WTC11 (cell line): ENCODE measurements around the gene SYNC. TPM values are rescaled to one million over a fixed set of nuclear protein-coding genes. Genes with fewer than 3 reads are reported as not detected.

Experiments used
- ATAC-seq: fragments of 200-7000 bp; cut with Tn5 transposase; 2 replicates; pipeline ENCODE4 v1.10.0; 2021; ENCODE audit warnings: mild to moderate bottlenecking, moderate library complexity
- CTCF ChIA-PET: fragments of 300-600 bp; sonication (Branson Sonifier 250); formaldehyde crosslinking; loops from one replicate; lab custom pipeline; 2021; ENCODE audit warnings: antibody characterized with exemption; lab: Charles Lee
- POLR2A ChIA-PET: fragments of 350-600 bp; sonication (Branson Sonifier 250); formaldehyde crosslinking; loops from one replicate; lab custom pipeline; 2021; ENCODE audit warnings: antibody characterized with exemption; lab: Charles Lee
- DNase-seq: peaks from one replicate; pipeline ENCODE4 v3.0.0; 2021; ENCODE audit warnings: low spot score
- H3K27ac Mint-ChIP-seq: 2 replicates; pipeline ENCODE4 v1.8.0; 2021; ENCODE audit warnings: mixed read lengths
- H3K27me3 Mint-ChIP-seq: 2 replicates; pipeline ENCODE4 v1.8.0; 2021; ENCODE audit warnings: low read depth, mild to moderate bottlenecking, moderate library complexity, mixed read lengths
- H3K36me3 Mint-ChIP-seq: 2 replicates; pipeline ENCODE4 v1.8.0; 2021; ENCODE audit warnings: mixed read lengths
- H3K4me1 Mint-ChIP-seq: 2 replicates; pipeline ENCODE4 v1.8.0; 2022; ENCODE audit warnings: mixed read lengths
- H3K4me3 Mint-ChIP-seq: 2 replicates; pipeline ENCODE4 v1.8.0; 2021; ENCODE audit warnings: mild to moderate bottlenecking, moderate library complexity, mixed read lengths
- H3K9me3 Mint-ChIP-seq: 2 replicates; pipeline ENCODE4 v1.8.0; 2021; ENCODE audit warnings: mixed read lengths
- E2F5 ChIP-seq: sonication (generic); formaldehyde crosslinking; IDR thresholded peaks from 2 replicates; pipeline ENCODE4 v1.8.1; 2022; ENCODE audit warnings: mild to moderate bottlenecking, moderate library complexity, missing genetic modification reagents
- HMGXB4 ChIP-seq: sonication (generic); formaldehyde crosslinking; IDR thresholded peaks from 2 replicates; pipeline ENCODE4 v1.8.1; 2023; ENCODE audit warnings: mild to moderate bottlenecking, moderate library complexity, missing genetic modification reagents
- MYBL2 ChIP-seq: sonication (generic); formaldehyde crosslinking; IDR thresholded peaks from 2 replicates; pipeline ENCODE4 v1.8.1; 2023; ENCODE audit warnings: mild to moderate bottlenecking, moderate library complexity, missing genetic modification reagents
- NFATC4 ChIP-seq: fragments of 250-450 bp; sonication (Bioruptor Pico); IDR thresholded peaks from 2 replicates; pipeline ENCODE4 v1.9.0; 2021; ENCODE audit warnings: mild to moderate bottlenecking
- NFYB ChIP-seq: sonication (generic); formaldehyde crosslinking; conservative IDR thresholded peaks from 2 replicates; pipeline ENCODE4 v1.8.0; 2022; ENCODE audit warnings: low read depth, missing genetic modification reagents
- PREB ChIP-seq: sonication (generic); formaldehyde crosslinking; IDR thresholded peaks from 2 replicates; pipeline ENCODE4 v1.8.1; 2022; ENCODE audit warnings: mild to moderate bottlenecking, missing genetic modification reagents, moderate library complexity, borderline replicate concordance
- ZBTB21 ChIP-seq: sonication (generic); formaldehyde crosslinking; IDR thresholded peaks from 2 replicates; pipeline ENCODE4 v1.8.1; 2023; ENCODE audit warnings: mild to moderate bottlenecking, missing genetic modification reagents, borderline replicate concordance
- total RNA-seq: library from RNA; stranded (reverse); gene quantifications from 3 replicates; pipeline ENCODE4 v1.2.3, GENCODE V29; 2021
- TF ChIP-seq, protein P1 (sequence below): fragments of 200-600 bp; IDR thresholded peaks from 2 replicates; pipeline ENCODE4 v1.8.0; 2022; ENCODE audit warnings: antibody characterized with exemption
- TF ChIP-seq, protein P2 (sequence below): fragments of 250-450 bp; sonication (Bioruptor Pico); IDR thresholded peaks from 2 replicates; pipeline ENCODE4 v1.9.0; 2021; ENCODE audit warnings: mild to moderate bottlenecking, borderline replicate concordance
- TF ChIP-seq, protein P3 (sequence below): sonication (generic); formaldehyde crosslinking; conservative IDR thresholded peaks from 2 replicates; pipeline ENCODE4 v1.8.1; 2023; ENCODE audit warnings: mild to moderate bottlenecking, low read depth, missing genetic modification reagents, moderate library complexity
- TF ChIP-seq, protein P4 (sequence below): sonication (generic); formaldehyde crosslinking; IDR thresholded peaks from 2 replicates; pipeline ENCODE4 v1.8.0; 2022; ENCODE audit warnings: mild to moderate bottlenecking, missing genetic modification reagents
- TF ChIP-seq, protein P5 (sequence below): sonication (generic); formaldehyde crosslinking; IDR thresholded peaks from 2 replicates; pipeline ENCODE4 v1.8.1; 2023; ENCODE audit warnings: mild to moderate bottlenecking, missing genetic modification reagents

SYNC gene
- total RNA-seq, 1 experiment from 2014 or later, result 0.09 TPM

DNA sequence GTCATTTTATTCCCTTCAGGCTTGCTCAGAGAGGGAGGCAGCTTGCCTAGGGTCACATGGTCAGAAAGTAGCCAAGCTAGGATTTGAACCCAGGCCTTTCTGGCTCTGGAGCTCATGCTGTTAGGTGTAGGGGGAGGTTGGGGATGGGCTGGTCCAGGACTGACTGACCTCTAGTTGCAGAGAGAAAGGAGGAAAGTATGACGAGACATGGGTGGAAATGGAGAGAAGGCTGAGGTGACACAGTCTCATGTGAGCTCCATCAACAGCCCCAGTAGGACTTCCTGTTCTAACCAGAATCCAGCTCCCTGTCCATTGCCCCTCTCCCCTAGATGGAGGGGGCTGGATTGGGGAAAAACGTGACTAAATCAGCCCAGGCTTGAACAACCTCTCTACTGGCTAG is 15.5 kb upstream of the SYNC start:
- Mint-ChIP-seq H3K36me3 (no peaks in the 10 kb centered on the region), H3K4me3 (no peak overlapping the region), H3K9me3 (no peaks in the 10 kb centered on the region), H3K27ac (no peak overlapping the region), H3K4me1 (peaks cover 22% of the 10 kb centered on the region), H3K27me3 (peaks cover 4% of the 10 kb centered on the region)
- no peak for DNase-seq
- POLR2A ChIA-PET, result interaction anchor here (1.0 kb wide), 1 partner anchor 21 kb away, joined by 4 read pairs; no protein-coding TSS in a partner anchor
- no peak for TF ChIP-seq NFYB (CRISPR knock-in tag)
- no peak for TF ChIP-seq E2F5 (CRISPR knock-in tag)
- TF ChIP-seq PREB, result no peak
- TF ChIP-seq, protein P1, sequence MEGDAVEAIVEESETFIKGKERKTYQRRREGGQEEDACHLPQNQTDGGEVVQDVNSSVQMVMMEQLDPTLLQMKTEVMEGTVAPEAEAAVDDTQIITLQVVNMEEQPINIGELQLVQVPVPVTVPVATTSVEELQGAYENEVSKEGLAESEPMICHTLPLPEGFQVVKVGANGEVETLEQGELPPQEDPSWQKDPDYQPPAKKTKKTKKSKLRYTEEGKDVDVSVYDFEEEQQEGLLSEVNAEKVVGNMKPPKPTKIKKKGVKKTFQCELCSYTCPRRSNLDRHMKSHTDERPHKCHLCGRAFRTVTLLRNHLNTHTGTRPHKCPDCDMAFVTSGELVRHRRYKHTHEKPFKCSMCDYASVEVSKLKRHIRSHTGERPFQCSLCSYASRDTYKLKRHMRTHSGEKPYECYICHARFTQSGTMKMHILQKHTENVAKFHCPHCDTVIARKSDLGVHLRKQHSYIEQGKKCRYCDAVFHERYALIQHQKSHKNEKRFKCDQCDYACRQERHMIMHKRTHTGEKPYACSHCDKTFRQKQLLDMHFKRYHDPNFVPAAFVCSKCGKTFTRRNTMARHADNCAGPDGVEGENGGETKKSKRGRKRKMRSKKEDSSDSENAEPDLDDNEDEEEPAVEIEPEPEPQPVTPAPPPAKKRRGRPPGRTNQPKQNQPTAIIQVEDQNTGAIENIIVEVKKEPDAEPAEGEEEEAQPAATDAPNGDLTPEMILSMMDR, result no peak
- no peak for TF ChIP-seq NFATC4 (CRISPR knock-in tag)
- TF ChIP-seq, protein P2, sequence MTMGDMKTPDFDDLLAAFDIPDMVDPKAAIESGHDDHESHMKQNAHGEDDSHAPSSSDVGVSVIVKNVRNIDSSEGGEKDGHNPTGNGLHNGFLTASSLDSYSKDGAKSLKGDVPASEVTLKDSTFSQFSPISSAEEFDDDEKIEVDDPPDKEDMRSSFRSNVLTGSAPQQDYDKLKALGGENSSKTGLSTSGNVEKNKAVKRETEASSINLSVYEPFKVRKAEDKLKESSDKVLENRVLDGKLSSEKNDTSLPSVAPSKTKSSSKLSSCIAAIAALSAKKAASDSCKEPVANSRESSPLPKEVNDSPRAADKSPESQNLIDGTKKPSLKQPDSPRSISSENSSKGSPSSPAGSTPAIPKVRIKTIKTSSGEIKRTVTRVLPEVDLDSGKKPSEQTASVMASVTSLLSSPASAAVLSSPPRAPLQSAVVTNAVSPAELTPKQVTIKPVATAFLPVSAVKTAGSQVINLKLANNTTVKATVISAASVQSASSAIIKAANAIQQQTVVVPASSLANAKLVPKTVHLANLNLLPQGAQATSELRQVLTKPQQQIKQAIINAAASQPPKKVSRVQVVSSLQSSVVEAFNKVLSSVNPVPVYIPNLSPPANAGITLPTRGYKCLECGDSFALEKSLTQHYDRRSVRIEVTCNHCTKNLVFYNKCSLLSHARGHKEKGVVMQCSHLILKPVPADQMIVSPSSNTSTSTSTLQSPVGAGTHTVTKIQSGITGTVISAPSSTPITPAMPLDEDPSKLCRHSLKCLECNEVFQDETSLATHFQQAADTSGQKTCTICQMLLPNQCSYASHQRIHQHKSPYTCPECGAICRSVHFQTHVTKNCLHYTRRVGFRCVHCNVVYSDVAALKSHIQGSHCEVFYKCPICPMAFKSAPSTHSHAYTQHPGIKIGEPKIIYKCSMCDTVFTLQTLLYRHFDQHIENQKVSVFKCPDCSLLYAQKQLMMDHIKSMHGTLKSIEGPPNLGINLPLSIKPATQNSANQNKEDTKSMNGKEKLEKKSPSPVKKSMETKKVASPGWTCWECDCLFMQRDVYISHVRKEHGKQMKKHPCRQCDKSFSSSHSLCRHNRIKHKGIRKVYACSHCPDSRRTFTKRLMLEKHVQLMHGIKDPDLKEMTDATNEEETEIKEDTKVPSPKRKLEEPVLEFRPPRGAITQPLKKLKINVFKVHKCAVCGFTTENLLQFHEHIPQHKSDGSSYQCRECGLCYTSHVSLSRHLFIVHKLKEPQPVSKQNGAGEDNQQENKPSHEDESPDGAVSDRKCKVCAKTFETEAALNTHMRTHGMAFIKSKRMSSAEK (CRISPR knock-in tag), result no peak
- no peak for TF ChIP-seq HMGXB4
- TF ChIP-seq, protein P3, sequence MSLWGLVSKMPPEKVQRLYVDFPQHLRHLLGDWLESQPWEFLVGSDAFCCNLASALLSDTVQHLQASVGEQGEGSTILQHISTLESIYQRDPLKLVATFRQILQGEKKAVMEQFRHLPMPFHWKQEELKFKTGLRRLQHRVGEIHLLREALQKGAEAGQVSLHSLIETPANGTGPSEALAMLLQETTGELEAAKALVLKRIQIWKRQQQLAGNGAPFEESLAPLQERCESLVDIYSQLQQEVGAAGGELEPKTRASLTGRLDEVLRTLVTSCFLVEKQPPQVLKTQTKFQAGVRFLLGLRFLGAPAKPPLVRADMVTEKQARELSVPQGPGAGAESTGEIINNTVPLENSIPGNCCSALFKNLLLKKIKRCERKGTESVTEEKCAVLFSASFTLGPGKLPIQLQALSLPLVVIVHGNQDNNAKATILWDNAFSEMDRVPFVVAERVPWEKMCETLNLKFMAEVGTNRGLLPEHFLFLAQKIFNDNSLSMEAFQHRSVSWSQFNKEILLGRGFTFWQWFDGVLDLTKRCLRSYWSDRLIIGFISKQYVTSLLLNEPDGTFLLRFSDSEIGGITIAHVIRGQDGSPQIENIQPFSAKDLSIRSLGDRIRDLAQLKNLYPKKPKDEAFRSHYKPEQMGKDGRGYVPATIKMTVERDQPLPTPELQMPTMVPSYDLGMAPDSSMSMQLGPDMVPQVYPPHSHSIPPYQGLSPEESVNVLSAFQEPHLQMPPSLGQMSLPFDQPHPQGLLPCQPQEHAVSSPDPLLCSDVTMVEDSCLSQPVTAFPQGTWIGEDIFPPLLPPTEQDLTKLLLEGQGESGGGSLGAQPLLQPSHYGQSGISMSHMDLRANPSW (CRISPR knock-in tag), result no peak
- no peak for TF ChIP-seq ZBTB21 (CRISPR knock-in tag)
- TF ChIP-seq MYBL2 (CRISPR knock-in tag), result no peak
- TF ChIP-seq, protein P4, sequence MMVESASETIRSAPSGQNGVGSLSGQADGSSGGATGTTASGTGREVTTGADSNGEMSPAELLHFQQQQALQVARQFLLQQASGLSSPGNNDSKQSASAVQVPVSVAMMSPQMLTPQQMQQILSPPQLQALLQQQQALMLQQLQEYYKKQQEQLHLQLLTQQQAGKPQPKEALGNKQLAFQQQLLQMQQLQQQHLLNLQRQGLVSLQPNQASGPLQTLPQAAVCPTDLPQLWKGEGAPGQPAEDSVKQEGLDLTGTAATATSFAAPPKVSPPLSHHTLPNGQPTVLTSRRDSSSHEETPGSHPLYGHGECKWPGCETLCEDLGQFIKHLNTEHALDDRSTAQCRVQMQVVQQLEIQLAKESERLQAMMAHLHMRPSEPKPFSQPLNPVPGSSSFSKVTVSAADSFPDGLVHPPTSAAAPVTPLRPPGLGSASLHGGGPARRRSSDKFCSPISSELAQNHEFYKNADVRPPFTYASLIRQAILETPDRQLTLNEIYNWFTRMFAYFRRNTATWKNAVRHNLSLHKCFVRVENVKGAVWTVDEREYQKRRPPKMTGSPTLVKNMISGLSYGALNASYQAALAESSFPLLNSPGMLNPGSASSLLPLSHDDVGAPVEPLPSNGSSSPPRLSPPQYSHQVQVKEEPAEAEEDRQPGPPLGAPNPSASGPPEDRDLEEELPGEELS (CRISPR knock-in tag), result no peak
- TF ChIP-seq, protein P5, sequence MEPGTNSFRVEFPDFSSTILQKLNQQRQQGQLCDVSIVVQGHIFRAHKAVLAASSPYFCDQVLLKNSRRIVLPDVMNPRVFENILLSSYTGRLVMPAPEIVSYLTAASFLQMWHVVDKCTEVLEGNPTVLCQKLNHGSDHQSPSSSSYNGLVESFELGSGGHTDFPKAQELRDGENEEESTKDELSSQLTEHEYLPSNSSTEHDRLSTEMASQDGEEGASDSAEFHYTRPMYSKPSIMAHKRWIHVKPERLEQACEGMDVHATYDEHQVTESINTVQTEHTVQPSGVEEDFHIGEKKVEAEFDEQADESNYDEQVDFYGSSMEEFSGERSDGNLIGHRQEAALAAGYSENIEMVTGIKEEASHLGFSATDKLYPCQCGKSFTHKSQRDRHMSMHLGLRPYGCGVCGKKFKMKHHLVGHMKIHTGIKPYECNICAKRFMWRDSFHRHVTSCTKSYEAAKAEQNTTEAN (CRISPR knock-in tag), result no peak
- CTCF ChIA-PET, result interaction anchor here (0.9 to 3.4 kb wide), 2 partner anchors 19 to 56 kb away, joined by 3 to 36 read pairs; no protein-coding TSS in a partner anchor
- no peak for ATAC-seq
